Activated T-helper 17 cell treated with anti-CD3 and anti-CD28 coated beads, Interleukin-2, amount 50 U/mL, for 72 hours (primary cell): ENCODE measurements around the gene PRR20G. TPM values are rescaled to one million over a fixed set of nuclear protein-coding genes. Genes with fewer than 3 reads are reported as not detected.

Source experiments
- ATAC-seq: fragments of 150-1000 bp; cut with Tn5 transposase; replicated peaks from 2 replicates; pipeline ENCODE4 v1.10.0; 2021; ENCODE audit warnings: mild to moderate bottlenecking, moderate library complexity
- H3K27ac Mint-ChIP-seq: one replicate; pipeline ENCODE4 v1.8.0; 2022; ENCODE audit warnings: mixed read lengths
- H3K27me3 Mint-ChIP-seq: one replicate; pipeline ENCODE4 v1.8.0; 2022; ENCODE audit warnings: mixed read lengths
- H3K36me3 Mint-ChIP-seq: one replicate; pipeline ENCODE4 v1.8.0; 2022; ENCODE audit warnings: low read depth, mild to moderate bottlenecking, mixed read lengths
- H3K4me1 Mint-ChIP-seq: one replicate; pipeline ENCODE4 v1.8.0; 2022; ENCODE audit warnings: mixed read lengths
- H3K4me3 Mint-ChIP-seq: one replicate; pipeline ENCODE4 v1.8.0; 2022; ENCODE audit warnings: mild to moderate bottlenecking, mixed read lengths
- H3K9me3 Mint-ChIP-seq: one replicate; pipeline ENCODE4 v1.8.0; 2022; ENCODE audit warnings: mixed read lengths
- total RNA-seq, 2 donors: library from RNA; stranded (reverse); gene quantifications; one replicate each; pipeline ENCODE4 v1.2.3, GENCODE V29; 2022

Gene PRR20G
- total RNA-seq, 2 donors from 2014 or later: not detected

GRCh38 chr3:127252446-127252845 lies 35.4 kb downstream of the PRR20G start:
- Mint-ChIP-seq H3K27ac (no peak overlapping the region), H3K4me1 (no peaks in the 10 kb centered on the region), H3K9me3 (peaks cover 7% of the 10 kb centered on the region), H3K27me3 (peaks cover 7% of the 10 kb centered on the region), H3K4me3 (no peak overlapping the region), H3K36me3 (no peaks in the 10 kb centered on the region)
- ATAC-seq: no peak

GRCh38 chr3:127250032-127250431 lies 37.8 kb downstream of the PRR20G start:
- H3K9me3 Mint-ChIP-seq: peaks cover 15% of the 10 kb centered on the region
- peaks cover 3% of the 10 kb centered on the region for H3K27me3 Mint-ChIP-seq
- ATAC-seq: no peak
- H3K4me3 Mint-ChIP-seq: no peak overlapping the region
- H3K27ac Mint-ChIP-seq: no peak overlapping the region
- no peaks in the 10 kb centered on the region for H3K36me3 Mint-ChIP-seq
- no peaks in the 10 kb centered on the region for H3K4me1 Mint-ChIP-seq

GRCh38 chr3:127247292-127247691 lies 40.6 kb downstream of the PRR20G start:
- no peaks in the 10 kb centered on the region for H3K4me1 Mint-ChIP-seq
- H3K27ac Mint-ChIP-seq: no peak overlapping the region
- no peaks in the 10 kb centered on the region for H3K36me3 Mint-ChIP-seq
- no peak for ATAC-seq
- H3K27me3 Mint-ChIP-seq: no peaks in the 10 kb centered on the region
- H3K4me3 Mint-ChIP-seq: no peak overlapping the region
- H3K9me3 Mint-ChIP-seq: peaks cover 15% of the 10 kb centered on the region

GRCh38 chr3:127238602-127239001 lies 49.2 kb downstream of the PRR20G start:
- no peak overlapping the region for H3K4me3 Mint-ChIP-seq
- H3K36me3 Mint-ChIP-seq: no peaks in the 10 kb centered on the region
- no peak overlapping the region for H3K27ac Mint-ChIP-seq
- H3K27me3 Mint-ChIP-seq: peaks cover 15% of the 10 kb centered on the region
- H3K9me3 Mint-ChIP-seq: peaks cover 5% of the 10 kb centered on the region
- H3K4me1 Mint-ChIP-seq: no peaks in the 10 kb centered on the region
- ATAC-seq: no peak

GRCh38 chr3:127237835-127238234 lies 50.0 kb downstream of the PRR20G start:
- no peak overlapping the region for H3K27ac Mint-ChIP-seq
- no peaks in the 10 kb centered on the region for H3K4me1 Mint-ChIP-seq
- peaks cover 5% of the 10 kb centered on the region for H3K9me3 Mint-ChIP-seq
- H3K4me3 Mint-ChIP-seq: no peak overlapping the region
- no peaks in the 10 kb centered on the region for H3K36me3 Mint-ChIP-seq
- peaks cover 15% of the 10 kb centered on the region for H3K27me3 Mint-ChIP-seq
- ATAC-seq: no peak

GRCh38 chr3:127235706-127236105 lies 52.1 kb downstream of the PRR20G start:
- no peaks in the 10 kb centered on the region for H3K4me1 Mint-ChIP-seq
- no peak for ATAC-seq
- no peak overlapping the region for H3K4me3 Mint-ChIP-seq
- no peak overlapping the region for H3K27ac Mint-ChIP-seq
- peaks cover 16% of the 10 kb centered on the region for H3K27me3 Mint-ChIP-seq
- H3K9me3 Mint-ChIP-seq: peaks cover 6% of the 10 kb centered on the region
- no peaks in the 10 kb centered on the region for H3K36me3 Mint-ChIP-seq

- Mint-ChIP-seq H3K4me3 (no peak overlapping the region), H3K27ac (no peak overlapping the region), H3K27me3 (peaks cover 13% of the 10 kb centered on the region), H3K36me3 (no peaks in the 10 kb centered on the region), H3K9me3 (peaks cover 6% of the 10 kb centered on the region), H3K4me1 (no peaks in the 10 kb centered on the region)
- ATAC-seq: no peak
These were observed 53.1 kb downstream of the PRR20G start for GRCh38 chr3:127234778-127235177.

Other genes starting within 250 kb of the PRR20G start
- gene PRR23E, start 94.9 kb downstream of the PRR20G start, total RNA-seq: not detected